GM12891 (cell line): ENCODE data around the gene SPATA6.

Source experiments
- POLR2AphosphoS5 ChIP-seq: IDR thresholded peaks from 2 replicates; pipeline ENCODE4 v1.6.1; 2011; ENCODE audit warnings: low read depth, low read length, control low read depth
- POU2F2 ChIP-seq: IDR thresholded peaks from 2 replicates; pipeline ENCODE4 v1.6.1; 2011; ENCODE audit warnings: low read depth, mild to moderate bottlenecking, control low read depth, low read length, moderate library complexity
- SPI1 ChIP-seq: IDR thresholded peaks from 2 replicates; pipeline ENCODE4 v1.6.1; 2011; ENCODE audit warnings: low read depth, low read length, control low read depth

GRCh38 chr1:48469616-48470480, 2.2 kb downstream of the SPATA6 start:
- no peak for TF ChIP-seq POLR2AphosphoS5
- no peak for TF ChIP-seq POU2F2
- no peak for TF ChIP-seq SPI1
